Endodermal cell (in vitro differentiated cells): ENCODE measurements around the gene GRIA3. TPM values are rescaled to one million over a fixed set of nuclear protein-coding genes. Genes with fewer than 3 reads are reported as not detected.

ENCODE experiments used
- DNase-seq: peaks from one replicate; pipeline ENCODE4 v3.0.0-alpha.2; 2017
- H3K27ac ChIP-seq: 2 replicates; pipeline ENCODE4 v1.5.1; 2013; ENCODE audit warnings: mild to moderate bottlenecking, low read depth, low read length, moderate library complexity
- H3K27me3 ChIP-seq: 2 replicates; pipeline ENCODE4 v1.6.1; 2013; ENCODE audit warnings: mild to moderate bottlenecking, low read length, moderate library complexity; ENCODE audit not compliant: insufficient read depth, control insufficient read depth, poor library complexity, severe bottlenecking
- H3K36me3 ChIP-seq: 2 replicates; pipeline ENCODE4 v1.7.0; 2013; ENCODE audit warnings: mild to moderate bottlenecking, low read length, moderate library complexity; ENCODE audit not compliant: control insufficient read depth, insufficient read depth
- H3K4me1 ChIP-seq: one replicate; pipeline ENCODE4 v1.7.0; 2013; ENCODE audit warnings: low read length; ENCODE audit not compliant: control insufficient read depth, insufficient read depth
- H3K4me3 ChIP-seq: 2 replicates; pipeline ENCODE4 v1.5.1; 2013; ENCODE audit warnings: mild to moderate bottlenecking, low read length, moderate library complexity
- H3K9ac ChIP-seq: 2 replicates; pipeline ENCODE4 v1.6.1; 2013; ENCODE audit warnings: mild to moderate bottlenecking, low read length, moderate library complexity; ENCODE audit not compliant: poor library complexity, severe bottlenecking; ENCODE audit errors: extremely low read depth
- H3K9me3 ChIP-seq: 2 replicates; pipeline ENCODE4 v1.6.1; 2013; ENCODE audit warnings: mild to moderate bottlenecking, low read length, moderate library complexity; ENCODE audit not compliant: control insufficient read depth
- H3K27ac Mint-ChIP-seq: 2 replicates; pipeline ENCODE4 v1.8.0; 2020; ENCODE audit warnings: mixed read lengths
- H3K27me3 Mint-ChIP-seq: 2 replicates; pipeline ENCODE4 v1.8.0; 2021; ENCODE audit warnings: mild to moderate bottlenecking, mixed read lengths; ENCODE audit not compliant: insufficient read depth
- H3K36me3 Mint-ChIP-seq: 2 replicates; pipeline ENCODE4 v1.8.0; 2020; ENCODE audit warnings: low read depth, mixed read lengths
- H3K4me1 Mint-ChIP-seq: 2 replicates; pipeline ENCODE4 v1.8.0; 2020; ENCODE audit warnings: mixed read lengths
- H3K4me3 Mint-ChIP-seq: 2 replicates; pipeline ENCODE4 v1.8.0; 2020; ENCODE audit warnings: mild to moderate bottlenecking, moderate library complexity, mixed read lengths
- H3K9me3 Mint-ChIP-seq: 2 replicates; pipeline ENCODE4 v1.8.0; 2020; ENCODE audit warnings: mild to moderate bottlenecking, mixed read lengths
- WGBS, 2 experiments: methylation state at CpG; one replicate each; pipeline versions ENCODE4 v1.1.5 to v1.1.7; 2013; ENCODE audit warnings: missing lambda C conversion rate in 2 of 2, mixed read lengths in 1 of 2; ENCODE audit not compliant: insufficient coverage in 1 of 2, insufficient read length in 1 of 2; 5-methylcytosine and 5-hydroxymethylcytosine counted together
- total RNA-seq, 2 donors: library from RNA; stranded (reverse); fragmentation: NEBNext Ultra II Directional in 1 of 2; extraction: Animal tissue kit (Norgen Biotek cat#: 25700) in 1 of 2; gene quantifications; 2 replicates in 1 of 2; 3 replicates in 1 of 2; pipeline ENCODE4 v1.2.1, GENCODE V29; 2021
- TF ChIP-seq, protein P1 (sequence below): fragments of 200-600 bp; sonication (generic); conservative IDR thresholded peaks from 2 replicates; pipeline ENCODE4 v1.5.0; 2021; ENCODE audit warnings: antibody characterized with exemption, mild to moderate bottlenecking

The GRIA3 gene
- total RNA-seq, 2 donors from 2014 or later: 5.7 to 12.2 TPM

DNA sequence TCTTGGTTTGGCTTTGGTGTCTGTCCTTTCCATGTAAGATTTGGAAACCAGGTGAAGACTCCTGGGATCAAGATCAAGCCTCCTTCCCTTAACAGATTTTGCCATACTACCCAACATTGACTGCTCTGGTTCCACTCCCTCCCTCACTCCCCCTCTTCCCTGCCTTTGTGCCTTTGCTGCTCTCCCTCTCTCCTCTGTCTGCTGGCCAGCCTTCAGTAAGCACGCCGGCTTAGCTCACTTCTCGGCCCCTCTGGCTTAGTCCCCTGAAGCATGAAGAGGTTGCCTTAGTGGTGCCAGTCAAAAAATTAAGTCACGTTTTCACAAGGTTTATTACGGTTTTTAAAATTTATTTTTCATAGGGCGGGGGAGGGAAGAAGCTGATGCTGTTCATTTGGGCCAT is 6.0 kb downstream of the GRIA3 start:
- TF ChIP-seq, protein P1, sequence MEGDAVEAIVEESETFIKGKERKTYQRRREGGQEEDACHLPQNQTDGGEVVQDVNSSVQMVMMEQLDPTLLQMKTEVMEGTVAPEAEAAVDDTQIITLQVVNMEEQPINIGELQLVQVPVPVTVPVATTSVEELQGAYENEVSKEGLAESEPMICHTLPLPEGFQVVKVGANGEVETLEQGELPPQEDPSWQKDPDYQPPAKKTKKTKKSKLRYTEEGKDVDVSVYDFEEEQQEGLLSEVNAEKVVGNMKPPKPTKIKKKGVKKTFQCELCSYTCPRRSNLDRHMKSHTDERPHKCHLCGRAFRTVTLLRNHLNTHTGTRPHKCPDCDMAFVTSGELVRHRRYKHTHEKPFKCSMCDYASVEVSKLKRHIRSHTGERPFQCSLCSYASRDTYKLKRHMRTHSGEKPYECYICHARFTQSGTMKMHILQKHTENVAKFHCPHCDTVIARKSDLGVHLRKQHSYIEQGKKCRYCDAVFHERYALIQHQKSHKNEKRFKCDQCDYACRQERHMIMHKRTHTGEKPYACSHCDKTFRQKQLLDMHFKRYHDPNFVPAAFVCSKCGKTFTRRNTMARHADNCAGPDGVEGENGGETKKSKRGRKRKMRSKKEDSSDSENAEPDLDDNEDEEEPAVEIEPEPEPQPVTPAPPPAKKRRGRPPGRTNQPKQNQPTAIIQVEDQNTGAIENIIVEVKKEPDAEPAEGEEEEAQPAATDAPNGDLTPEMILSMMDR: no peak
- no peaks in the 10 kb centered on the region for H3K9me3 ChIP-seq
- no peaks in the 10 kb centered on the region for H3K4me1 ChIP-seq
- Mint-ChIP-seq H3K27ac (no peak overlapping the region), H3K27me3 (peaks cover 26% of the 10 kb centered on the region), H3K36me3 (no peaks in the 10 kb centered on the region), H3K4me3 (no peak overlapping the region), H3K9me3 (peaks cover 31% of the 10 kb centered on the region), H3K4me1 (peaks cover 19% of the 10 kb centered on the region)
- DNase-seq: no peak
- H3K27ac ChIP-seq: no peak overlapping the region
- peaks cover 29% of the 10 kb centered on the region for H3K27me3 ChIP-seq
- no peak overlapping the region for H3K4me3 ChIP-seq
- no peak overlapping the region for H3K9ac ChIP-seq
- H3K36me3 ChIP-seq: no peaks in the 10 kb centered on the region
- WGBS, 2 experiments: 46% methylated on average over 6 of the region's 6 CpGs; no CpG with 5 or more reads in 1 of the 2 experiments

DNA sequence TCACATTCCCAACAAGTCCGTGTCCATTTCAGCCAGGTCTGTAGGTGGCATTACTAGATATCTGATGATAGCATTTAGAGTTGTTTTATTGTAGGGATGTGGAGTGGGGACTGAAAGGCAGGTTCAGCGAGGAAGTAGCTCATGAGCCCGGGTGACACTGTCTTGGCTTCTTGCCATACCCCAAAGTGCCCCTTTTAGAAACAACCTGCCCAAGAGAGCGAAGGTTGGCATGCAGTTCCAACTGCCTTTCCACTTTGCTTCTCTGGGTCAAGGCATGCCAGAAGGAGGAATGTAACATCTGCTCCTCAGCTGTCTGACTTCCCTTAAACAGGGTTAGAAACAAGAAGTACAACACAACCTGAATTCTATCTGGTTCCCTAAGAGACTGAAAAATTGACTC is 9.0 kb downstream of the GRIA3 start:
- 95% methylated on average over 4 of the region's 4 CpGs; no CpG with 5 or more reads in 1 of the 2 experiments for WGBS, 2 experiments
- H3K36me3 ChIP-seq: no peaks in the 10 kb centered on the region
- H3K4me3 ChIP-seq: no peak overlapping the region
- no peak overlapping the region for H3K9ac ChIP-seq
- Mint-ChIP-seq H3K27ac (no peak overlapping the region), H3K36me3 (no peaks in the 10 kb centered on the region), H3K4me1 (peaks cover 17% of the 10 kb centered on the region), H3K27me3 (peaks cover 6% of the 10 kb centered on the region), H3K9me3 (peaks cover 26% of the 10 kb centered on the region), H3K4me3 (no peak overlapping the region)
- H3K27ac ChIP-seq: no peak overlapping the region
- DNase-seq: no peak
- H3K4me1 ChIP-seq: no peaks in the 10 kb centered on the region
- no peaks in the 10 kb centered on the region for H3K9me3 ChIP-seq
- TF ChIP-seq, protein P1: no peak
- no peaks in the 10 kb centered on the region for H3K27me3 ChIP-seq

DNA sequence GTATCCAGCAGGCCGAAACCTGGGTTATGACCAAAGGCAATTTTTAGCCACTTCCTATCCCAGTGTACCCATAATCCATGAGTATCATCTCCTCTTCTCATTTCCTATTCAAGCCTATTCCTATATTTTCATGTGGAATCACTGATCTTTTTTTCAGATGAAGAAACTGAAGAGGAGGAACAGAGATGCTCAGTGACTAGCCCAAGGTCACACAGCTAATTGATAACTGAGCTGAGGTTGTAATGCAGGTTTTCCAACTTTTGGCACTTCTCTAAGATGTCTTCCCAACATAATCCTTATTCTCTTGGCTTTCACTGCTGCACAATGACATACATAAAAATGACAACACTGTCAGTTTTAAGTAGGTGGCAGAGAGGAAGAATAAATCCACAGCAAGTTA is 15.3 kb downstream of the GRIA3 start:
- Mint-ChIP-seq H3K27ac (no peak overlapping the region), H3K27me3 (no peaks in the 10 kb centered on the region), H3K36me3 (no peaks in the 10 kb centered on the region), H3K4me1 (no peaks in the 10 kb centered on the region), H3K9me3 (peaks cover 32% of the 10 kb centered on the region), H3K4me3 (no peak overlapping the region)
- no peak overlapping the region for H3K27ac ChIP-seq
- H3K4me1 ChIP-seq: no peaks in the 10 kb centered on the region
- no peak overlapping the region for H3K9ac ChIP-seq
- DNase-seq: no peak
- H3K4me3 ChIP-seq: no peak overlapping the region
- no peaks in the 10 kb centered on the region for H3K9me3 ChIP-seq
- TF ChIP-seq, protein P1: no peak
- H3K27me3 ChIP-seq: no peaks in the 10 kb centered on the region
- WGBS, 2 experiments: 100% methylated on average over 1 of the region's 1 CpG; no CpG with 5 or more reads in 1 of the 2 experiments
- no peaks in the 10 kb centered on the region for H3K36me3 ChIP-seq
